Activated CD4-positive, alpha-beta T cell treated with anti-CD3 and anti-CD28 coated beads for 36 hours (primary cell): ENCODE data around the gene VASH1. TPM values are rescaled to one million over a fixed set of nuclear protein-coding genes. Genes with fewer than 3 reads are reported as not detected.

Source experiments
- ATAC-seq: fragments of 200-7000 bp; cut with Tn5 transposase; one replicate; pipeline ENCODE4 v1.10.0; 2021; ENCODE audit warnings: mild to moderate bottlenecking, moderate library complexity
- CTCF ChIA-PET: fragments of 350-600 bp; sonication (Branson Sonifier 250); formaldehyde crosslinking; loops from one replicate; lab custom pipeline; 2021; ENCODE audit warnings: antibody characterized with exemption; lab: Charles Lee
- POLR2A ChIA-PET: fragments of 350-600 bp; sonication (Branson Sonifier 250); formaldehyde crosslinking; loops from one replicate; lab custom pipeline; 2021; ENCODE audit warnings: antibody characterized with exemption, inconsistent platforms; lab: Charles Lee
- DNase-seq: peaks from one replicate; pipeline ENCODE4 v3.0.0-alpha.2; 2020
- H3K27ac Mint-ChIP-seq: one replicate; pipeline ENCODE4 v1.8.0; 2021; ENCODE audit warnings: mixed read lengths
- H3K27me3 Mint-ChIP-seq: one replicate; pipeline ENCODE4 v1.8.0; 2021; ENCODE audit warnings: mixed read lengths
- H3K36me3 Mint-ChIP-seq: one replicate; pipeline ENCODE4 v1.8.0; 2021; ENCODE audit warnings: low read depth, mixed read lengths
- H3K4me1 Mint-ChIP-seq: one replicate; pipeline ENCODE4 v1.8.0; 2021; ENCODE audit warnings: mixed read lengths
- H3K4me3 Mint-ChIP-seq: one replicate; pipeline ENCODE4 v1.8.0; 2021; ENCODE audit warnings: mild to moderate bottlenecking, moderate library complexity, mixed read lengths
- H3K9me3 Mint-ChIP-seq: one replicate; pipeline ENCODE4 v1.8.0; 2021; ENCODE audit warnings: low read depth, mixed read lengths
- intact Hi-C, 2 experiments: fragments of 100-400 bp; cut with DNase I in 1 of 2; cut with micrococcal nuclease in 1 of 2; formaldehyde crosslinking; loops; one replicate each; pipeline versions ENCODE4 v1.14.2 to v1.15.1; 2022 to 2024; cut with DNase I, micrococcal nuclease
- total RNA-seq, 2 experiments: library from RNA; stranded (reverse); gene quantifications; one replicate each; pipeline ENCODE4 v1.2.3, GENCODE V29; 2021

Gene VASH1
- total RNA-seq, 2 experiments from 2014 or later: 4.0 to 5.3 TPM

DNA sequence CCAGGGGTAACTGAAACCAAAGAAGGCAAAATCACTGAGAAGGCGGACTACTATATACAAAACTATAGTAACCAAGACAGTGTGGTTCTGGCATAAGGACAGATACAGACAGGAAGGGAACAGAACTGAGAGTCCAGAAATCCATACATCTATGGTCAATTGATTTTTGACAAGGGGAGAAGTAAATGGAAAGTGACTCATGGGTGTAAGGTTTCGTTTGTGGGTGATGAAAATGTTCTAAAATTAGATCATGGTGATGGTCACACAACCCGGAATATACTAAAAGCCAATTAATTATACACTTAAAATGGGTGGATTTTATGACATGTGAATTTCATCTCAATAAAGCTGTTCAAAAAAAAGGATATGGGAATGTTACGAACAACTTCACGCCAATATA, 32.7 kb downstream of the VASH1 start:
- no peaks in the 10 kb centered on the region for H3K4me1 Mint-ChIP-seq
- CTCF ChIA-PET: no interaction called here
- POLR2A ChIA-PET: no interaction called here
- H3K9me3 Mint-ChIP-seq: no peaks in the 10 kb centered on the region
- ATAC-seq: no peak
- no peak for DNase-seq
- H3K27me3 Mint-ChIP-seq: no peaks in the 10 kb centered on the region
- no peak overlapping the region for H3K4me3 Mint-ChIP-seq
- H3K27ac Mint-ChIP-seq: no peak overlapping the region
- H3K36me3 Mint-ChIP-seq: peaks cover 37% of the 10 kb centered on the region
- intact Hi-C loops: no loop called here

GRCh38 chr14:76806446-76806845, 45.2 kb downstream of the VASH1 start:
- H3K36me3 Mint-ChIP-seq: peaks cover 58% of the 10 kb centered on the region
- H3K27ac Mint-ChIP-seq: no peak overlapping the region
- POLR2A ChIA-PET: interaction anchor here (0.7 kb wide), 1 partner anchor 396 kb away, joined by 4 read pairs; no protein-coding TSS in a partner anchor
- ATAC-seq (no peak), DNase-seq (no peak)
- CTCF ChIA-PET: interaction anchor here (2.8 kb wide), 1 partner anchor 21 kb away, joined by 7 read pairs; no protein-coding TSS in a partner anchor
- no peak overlapping the region for H3K4me3 Mint-ChIP-seq
- H3K9me3 Mint-ChIP-seq: no peaks in the 10 kb centered on the region
- peaks cover 30% of the 10 kb centered on the region for H3K4me1 Mint-ChIP-seq
- intact Hi-C loops: no loop called here
- no peaks in the 10 kb centered on the region for H3K27me3 Mint-ChIP-seq

GRCh38 chr14:76808011-76808410, 46.7 kb downstream of the VASH1 start:
- intact Hi-C loops: no loop called here
- Mint-ChIP-seq H3K27ac (no peak overlapping the region), H3K9me3 (no peaks in the 10 kb centered on the region), H3K4me1 (peaks cover 28% of the 10 kb centered on the region), H3K4me3 (no peak overlapping the region), H3K27me3 (no peaks in the 10 kb centered on the region), H3K36me3 (peaks cover 49% of the 10 kb centered on the region)
- ATAC-seq (no peak), DNase-seq (no peak)
- ChIA-PET POLR2A (no interaction called here), CTCF (interaction anchor here (2.8 kb wide), 1 partner anchor 23 kb away, joined by 7 read pairs; no protein-coding TSS in a partner anchor)

DNA sequence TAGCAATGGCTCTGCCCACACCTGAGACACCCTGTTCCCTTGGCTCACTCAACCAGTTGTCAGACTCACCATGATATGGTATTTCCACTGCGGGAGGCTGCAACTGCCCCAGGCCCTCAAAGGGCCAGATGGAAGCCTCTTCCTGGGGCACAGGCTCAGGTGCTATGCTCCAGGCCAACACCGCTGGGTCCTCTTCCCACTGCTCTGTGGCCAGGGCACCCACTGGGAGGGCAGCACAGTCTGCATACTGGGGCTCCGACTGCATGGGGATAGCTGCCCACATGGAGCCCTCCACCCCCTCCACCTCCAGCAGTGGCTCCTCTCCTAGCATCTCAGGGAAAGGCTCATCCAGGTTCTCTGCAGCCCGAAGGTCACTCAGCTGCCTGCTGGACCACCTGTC, 47.7 kb downstream of the VASH1 start:
- CTCF ChIA-PET: interaction anchor here (0.6 to 4.5 kb wide), 3 partner anchors 98 to 246 kb away, joined by 3 to 36 read pairs (median 4); no protein-coding TSS in a partner anchor
- intact Hi-C loops: no loop called here

GRCh38 chr14:76810525-76810924, 49.3 kb downstream of the VASH1 start:
- no peak for DNase-seq
- Mint-ChIP-seq H3K36me3 (peaks cover 32% of the 10 kb centered on the region), H3K9me3 (no peaks in the 10 kb centered on the region), H3K4me1 (peaks cover 27% of the 10 kb centered on the region), H3K27me3 (no peaks in the 10 kb centered on the region), H3K4me3 (peak overlapping the region; percentile 97), H3K27ac (peak overlapping the region; percentile 7)
- CTCF ChIA-PET: interaction anchor here (0.6 to 4.5 kb wide), 11 partner anchors 8 to 265 kb away, joined by 3 to 36 read pairs (median 5); no protein-coding TSS in a partner anchor
- POLR2A ChIA-PET: no interaction called here
- intact Hi-C loops: loop anchor here in 1 of 2 experiments (5.0 kb wide), 1 partner anchor 647 kb away; the partner anchor contains the start of genes AHSA1 and VIPAS39
- ATAC-seq: no peak

More for the DNA sequence above, 47.7 kb downstream of the VASH1 start:
- H3K4me1 Mint-ChIP-seq: peaks cover 27% of the 10 kb centered on the region
- H3K27me3 Mint-ChIP-seq: no peaks in the 10 kb centered on the region
- no peak overlapping the region for H3K4me3 Mint-ChIP-seq
- no peak for DNase-seq
- H3K27ac Mint-ChIP-seq: no peak overlapping the region
- POLR2A ChIA-PET: no interaction called here
- ATAC-seq: no peak
- H3K9me3 Mint-ChIP-seq: no peaks in the 10 kb centered on the region
- H3K36me3 Mint-ChIP-seq: peaks cover 40% of the 10 kb centered on the region

GRCh38 chr14:76810953-76811400, 49.7 kb downstream of the VASH1 start:
- peak; percentile 40 for ATAC-seq
- Mint-ChIP-seq H3K27ac (peak overlapping the region; percentile 7), H3K36me3 (peaks cover 32% of the 10 kb centered on the region), H3K4me1 (peaks cover 27% of the 10 kb centered on the region), H3K9me3 (no peaks in the 10 kb centered on the region), H3K4me3 (peak overlapping the region; percentile 97), H3K27me3 (no peaks in the 10 kb centered on the region)
- CTCF ChIA-PET: interaction anchor here (0.6 to 4.5 kb wide), 14 partner anchors 9 to 265 kb away, joined by 3 to 36 read pairs (median 5); no protein-coding TSS in a partner anchor
- peak; percentile 38 for DNase-seq
- POLR2A ChIA-PET: no interaction called here
- intact Hi-C loops: loop anchor here in 1 of 2 experiments (1.0 to 5.0 kb wide), 2 partner anchors 101 to 646 kb away; partner anchors contain the start of genes AHSA1 and VIPAS39

GRCh38 chr14:76811561-76811960, 50.3 kb downstream of the VASH1 start:
- Mint-ChIP-seq H3K4me1 (peaks cover 27% of the 10 kb centered on the region), H3K4me3 (peak overlapping the region; percentile 97), H3K9me3 (no peaks in the 10 kb centered on the region), H3K27ac (peak overlapping the region; percentile 93), H3K36me3 (peaks cover 27% of the 10 kb centered on the region), H3K27me3 (no peaks in the 10 kb centered on the region)
- no peak for ATAC-seq
- CTCF ChIA-PET: interaction anchor here (0.6 to 4.5 kb wide), 16 partner anchors 9 to 264 kb away, joined by 3 to 36 read pairs (median 4); no protein-coding TSS in a partner anchor
- POLR2A ChIA-PET: no interaction called here
- intact Hi-C loops: loop anchor here in 1 of 2 experiments (1.0 to 5.0 kb wide), 2 partner anchors 101 to 646 kb away; partner anchors contain the start of genes AHSA1 and VIPAS39
- no peak for DNase-seq

DNA sequence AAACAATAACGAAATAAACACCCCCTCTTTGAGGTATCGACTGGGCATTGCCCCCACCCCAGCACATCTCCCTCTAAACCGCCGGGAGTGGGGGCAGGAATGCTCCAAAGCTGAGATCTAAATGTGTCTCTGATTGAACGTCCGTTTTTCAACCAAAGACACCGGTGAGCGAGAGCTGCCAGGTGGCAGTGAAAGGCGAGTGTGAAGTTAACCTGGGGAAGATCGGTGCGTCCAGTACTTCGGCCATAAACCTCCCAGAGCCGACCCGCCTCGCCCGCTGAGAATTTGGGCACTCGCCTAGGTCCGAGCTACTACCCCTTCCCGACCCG, 50.8 kb downstream of the VASH1 start:
- DNase-seq: no peak

DNA sequence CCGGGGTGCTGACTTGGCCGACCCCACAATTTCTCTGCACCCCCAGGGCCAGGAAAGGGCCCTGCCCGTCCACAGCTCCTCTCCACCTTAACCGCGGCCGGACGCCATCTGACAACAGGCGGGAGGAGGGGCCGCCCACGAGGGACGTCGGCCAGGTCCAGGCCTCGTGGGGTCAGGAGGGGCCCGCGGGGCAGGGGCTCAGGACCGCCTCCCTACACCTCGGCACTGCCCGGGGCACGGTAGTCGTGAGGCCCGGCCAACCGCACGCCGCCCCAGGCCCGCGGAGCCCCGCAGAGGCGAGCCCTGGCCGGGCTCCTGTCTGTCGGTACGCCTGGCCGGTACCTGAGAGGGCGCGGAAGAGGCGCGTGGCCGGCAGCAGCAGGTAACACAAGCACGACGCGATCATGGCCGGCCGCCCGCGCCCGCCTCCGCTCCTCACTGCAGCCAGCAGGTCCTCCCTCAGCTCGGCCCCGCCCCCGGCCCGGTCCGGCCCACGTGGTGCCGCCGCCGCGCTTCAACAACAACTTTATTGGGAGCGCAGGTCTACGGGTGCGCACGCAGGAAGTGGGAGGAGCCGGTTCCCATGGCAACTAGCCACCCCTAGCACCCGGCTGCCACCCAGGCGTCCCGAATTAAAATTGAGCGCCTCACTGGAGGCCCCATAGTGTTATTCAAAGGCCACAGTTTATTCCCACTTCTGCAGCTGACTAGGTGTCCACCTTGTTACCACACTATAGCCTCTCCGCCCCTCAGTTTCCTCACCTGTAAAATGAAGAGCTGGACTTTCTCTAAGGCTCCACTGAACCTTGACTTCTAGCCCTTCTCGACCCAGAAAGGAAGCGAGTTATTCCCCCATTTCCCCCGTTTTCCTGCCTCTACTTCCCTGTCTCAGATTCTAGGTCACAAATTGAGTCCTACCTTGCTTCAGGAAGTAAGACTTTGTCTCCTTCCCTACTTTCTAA, 51.4 kb downstream of the VASH1 start, which contains the start of gene ANGEL1:
Gene ANGEL1, minus strand, starts transcription at position 461 of the 962 bp plus-strand sequence. Its CDS starts 55 bp downstream, at position 406.
- ChIA-PET POLR2A (interaction anchor here (0.8 kb wide), 1 partner anchor 102 kb away, joined by 3 read pairs; no protein-coding TSS in a partner anchor), CTCF (interaction anchor here (0.6 to 4.5 kb wide), 11 partner anchors 27 to 184 kb away, joined by 3 to 36 read pairs (median 3); no protein-coding TSS in a partner anchor)
- peak within 1 kb of the TSS; percentile 97 for H3K4me3 Mint-ChIP-seq
- H3K27ac Mint-ChIP-seq: peak within 1 kb of the TSS; percentile 93
- H3K27me3 Mint-ChIP-seq: no peaks in the 10 kb centered on the region
- intact Hi-C loops: loop anchor here (1.0 to 5.0 kb wide), 12 partner anchors 32 to 1152 kb away; partner anchors contain the start of genes AHSA1 (in 1 of the 2), ERG28 (in 1 of the 2), GPATCH2L (in 1 of the 2) and GSTZ1 (in 1 of the 2)
- H3K36me3 Mint-ChIP-seq: peaks cover 18% of the 10 kb centered on the region
- ATAC-seq (peak; percentile 90), DNase-seq (peak; percentile 98)
- H3K9me3 Mint-ChIP-seq: no peaks in the 10 kb centered on the region
- H3K4me1 Mint-ChIP-seq: peaks cover 27% of the 10 kb centered on the region

More for the DNA sequence above, 50.8 kb downstream of the VASH1 start:
- H3K4me1 Mint-ChIP-seq: peaks cover 27% of the 10 kb centered on the region
- intact Hi-C loops: loop anchor here (1.0 to 5.0 kb wide), 11 partner anchors 43 to 1151 kb away; partner anchors contain the start of genes AHSA1 (in 1 of the 2), ERG28 (in 1 of the 2), GPATCH2L (in 1 of the 2) and GSTZ1 (in 1 of the 2)
- no peak for ATAC-seq
- CTCF ChIA-PET: interaction anchor here (0.6 to 4.5 kb wide), 11 partner anchors 22 to 184 kb away, joined by 3 to 36 read pairs (median 4); no protein-coding TSS in a partner anchor
- peaks cover 24% of the 10 kb centered on the region for H3K36me3 Mint-ChIP-seq
- H3K27me3 Mint-ChIP-seq: no peaks in the 10 kb centered on the region
- no peaks in the 10 kb centered on the region for H3K9me3 Mint-ChIP-seq
- peak overlapping the region; percentile 97 for H3K4me3 Mint-ChIP-seq
- POLR2A ChIA-PET: interaction anchor here (0.8 kb wide), 1 partner anchor 101 kb away, joined by 3 read pairs; no protein-coding TSS in a partner anchor
- H3K27ac Mint-ChIP-seq: peak overlapping the region; percentile 93

- DNase-seq (no peak), ATAC-seq (no peak)
- Mint-ChIP-seq H3K27ac (no peak overlapping the region), H3K27me3 (peaks cover 2% of the 10 kb centered on the region), H3K4me3 (no peak overlapping the region), H3K4me1 (peaks cover 19% of the 10 kb centered on the region), H3K36me3 (peaks cover 1% of the 10 kb centered on the region), H3K9me3 (no peaks in the 10 kb centered on the region)
- ChIA-PET POLR2A (no interaction called here), CTCF (interaction anchor here (0.7 kb wide), 1 partner anchor 223 kb away, joined by 3 read pairs; no protein-coding TSS in a partner anchor)
- intact Hi-C loops: loop anchor here in 1 of 2 experiments (5.0 kb wide), 1 partner anchor 642 kb away; the partner anchor contains the start of genes AHSA1 and VIPAS39
These were observed 53.7 kb downstream of the VASH1 start for GRCh38 chr14:76814726-76815645.
